HG02798 (cell line): Measurements from ENCODE around the gene ERVMER34-1.

Source experiments
- ATAC-seq: cut with Tn5 transposase; IDR thresholded peaks from one replicate; pipeline ENCODE4 v1.9.1; 2021; ENCODE audit warnings: mild to moderate bottlenecking; ENCODE audit not compliant: unreplicated experiment, poor library complexity

ERVMER34-1 gene

GRCh38 chr4:52721968-52722815 lies 29.0 kb downstream of the ERVMER34-1 start:
- peak; percentile 96 for ATAC-seq

GRCh38 chr4:52718123-52718522 lies 33.1 kb downstream of the ERVMER34-1 start:
- ATAC-seq, result no peak

DNA sequence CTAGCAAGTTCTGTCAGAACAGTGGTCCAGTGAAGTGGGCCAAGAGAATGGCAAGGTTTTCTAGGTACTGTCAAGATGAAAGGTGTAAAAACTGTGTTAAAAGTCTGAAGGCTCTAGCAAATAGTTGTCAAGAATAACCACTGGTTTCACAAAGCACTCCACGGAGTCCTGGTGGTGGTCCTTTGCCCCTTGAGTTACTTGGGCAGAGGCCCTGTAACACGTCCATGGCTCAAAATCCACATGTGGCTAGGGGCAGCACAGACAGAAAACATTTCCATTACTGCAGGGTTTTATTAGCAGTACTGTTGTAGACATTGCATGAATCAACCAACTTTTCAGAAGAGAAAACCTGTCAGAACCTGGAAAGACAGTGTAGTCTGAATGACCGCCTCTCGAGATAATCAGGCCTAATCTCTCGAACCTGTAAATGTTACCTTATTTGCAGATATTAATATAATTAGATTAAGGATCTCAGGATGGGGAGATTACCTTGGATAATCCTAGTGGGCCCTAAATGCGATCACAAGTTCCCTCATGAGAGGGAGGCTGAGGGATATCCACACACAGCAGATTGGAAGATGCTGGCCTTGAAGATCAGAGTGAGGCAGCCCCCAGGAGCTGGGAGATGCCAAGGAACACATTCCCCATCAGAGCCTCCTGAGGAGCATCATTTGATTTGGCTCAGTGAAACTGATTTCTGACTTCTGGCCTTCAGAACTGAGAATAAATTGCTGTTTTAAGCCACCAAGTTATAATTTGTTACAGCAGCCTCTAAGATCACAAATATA lies 34.7 kb downstream of the ERVMER34-1 start:
- no peak for ATAC-seq

GRCh38 chr4:52715914-52716313 lies 35.3 kb downstream of the ERVMER34-1 start:
- no peak for ATAC-seq

- ATAC-seq, result no peak
These were observed 35.8 kb downstream of the ERVMER34-1 start for GRCh38 chr4:52715255-52715897.

DNA sequence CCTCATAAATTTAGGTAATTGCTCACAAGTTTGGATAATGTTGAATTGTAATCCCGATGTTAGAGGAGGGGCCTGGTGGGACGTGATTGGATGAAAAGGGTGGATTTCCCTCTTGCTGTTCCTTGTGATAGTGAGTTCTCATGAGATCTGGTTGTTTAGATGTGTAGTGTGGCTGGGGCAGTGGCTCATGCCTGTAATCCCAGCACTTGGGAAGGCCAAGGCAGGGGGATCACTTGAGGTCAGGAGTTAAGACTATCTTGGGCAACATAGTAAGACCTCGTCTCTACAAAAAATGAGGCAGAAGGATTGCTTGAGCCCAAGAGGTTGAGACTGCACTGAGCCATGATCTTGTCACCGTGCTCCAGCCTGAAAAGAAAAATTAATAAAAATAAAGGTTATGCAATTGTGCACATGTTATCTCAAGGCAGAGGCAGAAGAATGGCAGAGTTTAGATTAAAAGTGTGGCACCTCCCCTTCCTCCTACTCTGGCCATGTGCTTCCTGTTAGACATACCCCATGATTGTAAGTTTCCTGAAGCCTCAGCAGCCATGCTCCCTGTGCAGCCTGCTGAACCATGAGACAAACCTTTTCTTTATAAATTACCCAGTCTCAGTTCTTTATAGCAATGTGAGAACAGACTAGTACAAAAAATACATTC lies 36.5 kb downstream of the ERVMER34-1 start:
- ATAC-seq, result no peak

DNA sequence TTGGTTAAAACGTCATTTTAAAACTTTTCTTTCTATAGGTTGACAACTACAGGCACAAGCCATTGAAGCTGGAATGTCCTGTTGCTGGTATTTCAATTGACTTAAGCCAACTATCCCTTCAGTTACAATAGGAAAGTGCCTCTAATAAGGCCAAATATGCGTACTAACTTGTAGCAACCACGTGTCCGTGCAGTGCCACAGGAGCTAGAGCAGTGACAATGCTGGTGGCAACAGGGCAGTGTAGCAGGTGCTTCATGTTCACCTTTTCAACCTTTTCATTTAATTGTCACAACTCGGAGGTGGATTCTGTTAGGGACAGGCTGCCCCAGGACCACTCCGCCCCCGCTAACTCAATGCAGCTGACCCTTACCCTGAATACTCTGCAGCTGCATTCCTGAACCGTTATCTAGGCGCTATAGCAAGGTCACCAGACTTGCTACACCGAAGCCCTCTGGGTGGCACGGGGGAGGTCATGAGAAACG lies 37.7 kb downstream of the ERVMER34-1 start:
- ATAC-seq, result no peak

DNA sequence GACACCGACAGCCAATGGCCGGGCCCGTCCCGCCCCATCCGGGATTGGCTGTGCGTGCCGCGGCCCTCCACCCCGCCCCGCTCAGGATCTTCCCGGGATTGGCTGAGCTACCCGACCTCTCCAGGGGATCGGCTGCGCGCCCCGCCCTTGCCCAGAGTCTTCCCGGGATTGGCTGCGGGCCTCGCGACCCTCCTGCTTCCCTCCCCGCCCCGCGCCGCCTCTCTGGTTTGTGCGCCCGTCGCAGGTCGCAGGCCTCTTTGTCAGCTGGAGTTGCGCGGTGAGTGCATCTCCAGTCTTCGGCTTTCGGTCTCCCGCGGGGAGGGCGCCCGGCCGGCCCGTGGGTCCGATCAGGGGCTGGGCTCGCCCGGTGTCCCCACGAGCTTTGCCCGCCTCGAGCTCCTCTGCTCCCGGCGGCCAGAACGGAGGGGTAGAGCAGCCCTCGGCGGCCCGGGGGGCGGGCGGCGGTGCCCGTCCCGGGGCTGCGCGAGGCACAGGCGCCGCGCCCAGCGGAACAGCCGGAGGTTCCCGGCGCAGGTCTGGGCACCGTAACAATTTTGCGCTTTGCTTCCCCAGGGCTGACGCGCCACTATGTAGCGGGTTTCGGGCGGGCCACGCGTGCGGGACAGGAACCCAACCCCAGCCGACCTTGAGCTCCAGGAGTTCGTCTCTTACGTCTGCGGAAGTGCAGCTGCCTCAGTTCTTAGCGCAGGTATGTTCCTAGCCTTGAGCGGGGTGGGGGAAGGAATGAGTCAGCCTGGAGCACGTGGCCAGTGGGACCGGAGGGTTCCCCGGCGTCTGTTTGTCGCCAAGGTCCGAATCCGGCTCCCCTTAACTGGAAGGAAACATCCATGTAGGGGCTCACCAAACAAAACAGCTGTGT lies 38.7 kb downstream of the ERVMER34-1 start:
- ATAC-seq, result peak; percentile 93

DNA sequence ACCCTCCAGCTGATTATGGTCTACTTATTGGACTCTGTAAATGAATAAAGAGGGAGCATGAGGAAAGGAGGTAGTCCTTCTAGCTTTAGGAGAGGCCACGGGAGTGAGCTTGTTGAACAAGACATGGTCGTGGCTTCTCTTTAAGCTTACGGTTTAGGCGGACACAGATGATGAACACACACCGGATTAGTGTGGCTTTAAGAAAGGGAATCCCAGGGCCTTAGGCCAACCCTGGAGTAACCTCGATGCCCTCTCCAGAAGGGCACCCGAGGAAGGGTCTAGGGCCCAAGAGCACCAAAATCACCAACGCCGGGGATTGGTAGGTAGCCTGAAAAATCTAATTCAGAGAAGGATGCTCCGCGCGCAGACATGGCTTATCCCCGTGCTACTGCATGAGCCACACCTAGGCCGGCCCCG lies 39.4 kb downstream of the ERVMER34-1 start:
- ATAC-seq, result peak; percentile 2

DNA sequence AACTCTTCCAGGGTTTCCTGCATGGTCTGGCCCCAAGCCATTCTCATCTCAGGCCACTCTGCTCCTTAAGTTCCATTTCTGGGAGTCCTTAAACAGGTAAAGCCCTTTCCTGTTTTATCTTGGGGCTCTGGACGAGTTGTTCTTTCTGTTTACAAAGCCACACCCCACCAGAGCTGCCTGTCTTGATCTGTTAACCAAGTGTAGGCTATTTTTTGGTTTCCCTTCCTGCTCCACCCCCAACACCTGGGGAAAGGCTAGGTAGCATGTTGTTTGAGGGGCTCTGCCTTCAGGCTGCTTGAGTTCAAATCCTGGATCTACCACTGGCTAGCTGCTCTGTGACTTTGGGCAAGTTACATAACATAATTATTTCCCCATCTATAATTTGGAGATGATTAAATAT lies 40.0 kb downstream of the ERVMER34-1 start:
- no peak for ATAC-seq

DNA sequence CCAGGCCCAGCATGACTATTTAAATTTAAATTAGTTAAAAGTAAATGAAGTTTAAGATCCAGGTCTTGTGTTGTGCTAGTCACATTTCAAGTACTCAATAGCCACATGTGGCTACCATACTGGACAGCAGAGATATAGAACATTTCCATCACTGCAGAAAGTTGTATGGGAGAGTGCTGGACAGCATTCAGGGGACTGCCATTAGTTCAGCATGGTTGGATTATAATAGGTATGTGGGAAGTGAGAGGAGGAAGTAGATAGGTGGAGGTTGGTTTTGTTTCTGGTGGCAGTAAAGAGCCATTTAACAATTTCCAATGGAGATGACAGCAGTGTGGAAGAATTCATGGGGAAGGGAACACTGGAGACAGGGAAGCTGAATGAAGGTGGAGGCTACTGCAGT lies 42.1 kb downstream of the ERVMER34-1 start:
- ATAC-seq, result no peak

GRCh38 chr4:52704661-52705060 lies 46.6 kb downstream of the ERVMER34-1 start:
- no peak for ATAC-seq

- ATAC-seq, result no peak
These were observed 47.1 kb downstream of the ERVMER34-1 start for GRCh38 chr4:52704133-52704532.

DNA sequence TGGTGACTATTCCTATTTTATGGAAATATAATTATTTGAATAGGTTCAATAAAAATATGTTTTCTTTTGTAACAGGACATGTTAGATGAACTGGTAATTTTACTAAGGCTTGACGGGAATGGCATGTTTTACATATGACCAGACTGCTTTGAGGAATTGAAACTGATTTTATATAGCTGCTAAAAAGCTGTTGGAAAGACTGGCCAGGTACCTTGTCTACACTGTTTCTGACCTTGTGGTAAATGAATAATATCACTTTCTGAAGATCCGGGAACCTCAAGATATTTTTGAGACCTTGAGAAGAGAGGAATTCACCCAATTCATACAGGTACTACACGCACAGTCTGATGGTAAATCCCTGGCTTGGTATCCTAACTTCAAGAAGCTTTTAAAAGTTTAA lies 50.0 kb downstream of the ERVMER34-1 start:
- ATAC-seq, result peak; percentile 94

- no peak for ATAC-seq
These were observed 56.3 kb downstream of the ERVMER34-1 start for GRCh38 chr4:52694936-52695335.

GRCh38 chr4:52693492-52693891 lies 57.7 kb downstream of the ERVMER34-1 start:
- ATAC-seq, result no peak
